Neuronal stem cell (in vitro differentiated cells): ENCODE measurements around the gene SGSM1.
A peak's percentile ranks its signal among the peaks of the same experiment; 100 is the strongest.

Experiments used
- DNase-seq: peaks from one replicate; pipeline ENCODE4 v3.0.0-alpha.2; 2013; ENCODE audit warnings: low spot score
- H2AFZ ChIP-seq: one replicate; pipeline ENCODE4 v1.6.1; 2013; ENCODE audit warnings: mild to moderate bottlenecking, low read length, inconsistent platforms
- H2AK5ac ChIP-seq: 2 replicates; pipeline ENCODE4 v1.6.1; 2013; ENCODE audit warnings: low read depth, mild to moderate bottlenecking, inconsistent platforms, low read length, moderate library complexity, mixed read lengths
- H2BK120ac ChIP-seq: 2 replicates; pipeline ENCODE4 v1.6.1; 2013; ENCODE audit warnings: low read depth, mild to moderate bottlenecking, inconsistent platforms, low read length, moderate library complexity, mixed read lengths
- H2BK12ac ChIP-seq: one replicate; pipeline ENCODE4 v1.6.1; 2013; ENCODE audit warnings: low read length, inconsistent platforms
- H2BK15ac ChIP-seq: 2 replicates; pipeline ENCODE4 v1.6.1; 2013; ENCODE audit warnings: mild to moderate bottlenecking, low read length, inconsistent platforms, mixed read lengths
- H2BK5ac ChIP-seq: one replicate; pipeline ENCODE4 v1.6.1; 2013; ENCODE audit warnings: inconsistent platforms, mild to moderate bottlenecking, low read length, moderate library complexity
- H3K14ac ChIP-seq: one replicate; pipeline ENCODE4 v1.6.1; 2013; ENCODE audit warnings: low read length, inconsistent platforms
- H3K18ac ChIP-seq: 2 replicates; pipeline ENCODE4 v1.6.1; 2013; ENCODE audit warnings: low read length, inconsistent platforms
- H3K23ac ChIP-seq: 2 replicates; pipeline ENCODE4 v1.6.1; 2013; ENCODE audit warnings: low read depth, mild to moderate bottlenecking, mixed read lengths, low read length, inconsistent platforms; ENCODE audit not compliant: poor library complexity
- H3K27ac ChIP-seq: replicated peaks from 3 replicates; pipeline ENCODE4 v1.5.1; 2013; ENCODE audit warnings: low read length, inconsistent platforms
- H3K27me3 ChIP-seq, 3 experiments: 2 replicates each; pipeline ENCODE4 v1.6.1; 2013; ENCODE audit warnings: low read length in 3 of 3, mild to moderate bottlenecking in 2 of 3, inconsistent platforms in 1 of 3, low read depth in 1 of 3, mixed read lengths in 1 of 3, moderate library complexity in 1 of 3; ENCODE audit not compliant: control insufficient read depth in 3 of 3, insufficient read depth in 3 of 3
- H3K36me3 ChIP-seq, 2 donors: replicated peaks in 1 of 2; 2 replicates each; pipeline ENCODE4 v1.6.1; 2013; ENCODE audit warnings: low read length in 2 of 2; ENCODE audit not compliant: control insufficient read depth in 2 of 2, insufficient read depth in 2 of 2
- H3K4ac ChIP-seq: 2 replicates; pipeline ENCODE4 v1.6.1; 2013; ENCODE audit warnings: inconsistent platforms, mild to moderate bottlenecking, low read length, moderate library complexity
- H3K4me1 ChIP-seq, 2 donors: 1 replicate in 1 of 2; 2 replicates in 1 of 2; pipeline ENCODE4 v1.6.1; 2013; ENCODE audit warnings: low read length in 2 of 2, low read depth in 1 of 2; ENCODE audit not compliant: control insufficient read depth in 2 of 2, insufficient read depth in 1 of 2
- H3K4me2 ChIP-seq: one replicate; pipeline ENCODE4 v1.6.1; 2013; ENCODE audit warnings: mild to moderate bottlenecking, low read length, inconsistent platforms; ENCODE audit not compliant: insufficient read depth, poor library complexity, severe bottlenecking
- H3K4me3 ChIP-seq, 2 donors: 2 replicates each; pipeline ENCODE4 v1.5.1; 2013; ENCODE audit warnings: low read length in 2 of 2, mild to moderate bottlenecking in 2 of 2, inconsistent platforms in 1 of 2, moderate library complexity in 1 of 2
- H3K79me1 ChIP-seq: one replicate; pipeline ENCODE4 v1.6.1; 2013; ENCODE audit warnings: low read depth, mild to moderate bottlenecking, inconsistent platforms, low read length, moderate library complexity
- H3K9ac ChIP-seq: one replicate; pipeline ENCODE4 v1.6.1; 2013; ENCODE audit warnings: mild to moderate bottlenecking, low read depth, low read length, inconsistent platforms; ENCODE audit not compliant: poor library complexity
- H3K9me3 ChIP-seq, 2 donors: replicated peaks in 1 of 2; 2 replicates each; pipeline versions ENCODE3 to v1.6.1; 2013; ENCODE audit warnings: low read length in 2 of 2, mild to moderate bottlenecking in 2 of 2, inconsistent platforms in 1 of 2, low read depth in 1 of 2, mixed read lengths in 1 of 2, moderate library complexity in 1 of 2; ENCODE audit not compliant: control insufficient read depth in 2 of 2, insufficient read depth in 1 of 2
- H4K8ac ChIP-seq: one replicate; pipeline ENCODE4 v1.6.1; 2013; ENCODE audit warnings: low read depth, mild to moderate bottlenecking, inconsistent platforms, low read length, moderate library complexity
- H4K91ac ChIP-seq: one replicate; pipeline ENCODE4 v1.6.1; 2013; ENCODE audit warnings: low read length, low read depth, mild to moderate bottlenecking, inconsistent platforms; ENCODE audit not compliant: poor library complexity
- WGBS, 2 donors: extraction: QIAGEN DNeasy Blood & Tissue Kit; methylation state at CpG; one replicate each; pipeline ENCODE4 v1.1.7; 2013; ENCODE audit warnings: missing lambda C conversion rate in 2 of 2, mixed read lengths in 1 of 2; ENCODE audit not compliant: insufficient read length in 2 of 2, insufficient replicate concordance in 1 of 2; ENCODE audit errors: extremely low coverage in 2 of 2; 5-methylcytosine and 5-hydroxymethylcytosine counted together

Gene SGSM1

DNA sequence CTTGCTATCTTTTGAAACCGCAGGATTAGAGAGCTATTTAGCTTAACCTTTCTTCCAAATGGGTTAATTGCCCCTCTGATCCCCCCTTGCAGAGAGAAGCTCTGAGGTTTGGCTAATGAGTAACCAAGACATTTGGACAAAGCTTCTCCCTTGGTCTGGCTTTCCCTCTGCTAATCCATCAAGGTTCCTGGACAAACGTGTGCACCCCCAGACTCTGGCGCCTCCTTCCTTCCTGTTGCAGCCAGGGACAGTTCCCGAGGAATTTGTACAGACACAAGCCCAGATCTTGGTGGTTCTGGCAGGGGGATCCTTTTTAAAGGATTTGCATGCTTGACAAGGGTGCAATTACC lies 148.1 kb downstream of the SGSM1 start:
- H3K9ac ChIP-seq = no peak overlapping the region
- no peak overlapping the region for H2BK15ac ChIP-seq
- no peak overlapping the region for H3K23ac ChIP-seq
- no peak overlapping the region for H3K14ac ChIP-seq
- H3K27ac ChIP-seq = peak overlapping the region; percentile 8
- no peaks in the 10 kb centered on the region for H3K36me3 ChIP-seq
- no CpG with 5 or more reads among the region's 4 CpGs for WGBS, 2 donors
- H3K79me1 ChIP-seq = peaks cover 7% of the 10 kb centered on the region
- DNase-seq = no peak
- H2AFZ ChIP-seq = peak overlapping the region; percentile 98
- peak overlapping the region in 1 of 2 donors; percentile 67 for H3K4me3 ChIP-seq
- no peaks in the 10 kb centered on the region for H3K9me3 ChIP-seq
- no peak overlapping the region for H4K8ac ChIP-seq
- H3K4me1 ChIP-seq = peaks cover 8 to 14% of the 10 kb centered on the region in 2 donors
- H3K18ac ChIP-seq = no peak overlapping the region
- no peak overlapping the region for H2AK5ac ChIP-seq
- no peak overlapping the region for H2BK5ac ChIP-seq
- H4K91ac ChIP-seq = no peak overlapping the region
- H2BK120ac ChIP-seq = no peak overlapping the region
- no peak overlapping the region for H2BK12ac ChIP-seq
- peak overlapping the region; percentile 80 for H3K4me2 ChIP-seq
- no peak overlapping the region for H3K4ac ChIP-seq
- H3K27me3 ChIP-seq = no peaks in the 10 kb centered on the region

DNA sequence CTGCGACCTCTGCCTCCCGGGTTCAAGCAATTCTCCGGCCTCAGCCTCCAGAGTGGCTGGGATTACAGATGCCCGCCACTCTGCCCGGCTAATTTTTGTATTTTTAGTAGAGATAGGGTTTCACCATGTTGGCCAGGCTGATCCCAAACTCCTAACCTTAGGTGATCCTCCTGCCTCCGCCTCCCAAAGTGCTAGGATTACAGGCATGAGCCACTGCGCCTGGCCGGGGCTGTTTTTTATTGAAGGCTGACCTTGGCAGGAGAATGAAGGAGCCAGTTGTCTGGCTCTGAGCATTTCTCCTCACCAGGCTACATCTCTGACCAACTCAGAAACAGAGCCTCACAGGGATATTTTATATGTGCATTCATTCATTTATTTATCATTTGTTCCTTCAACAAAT lies 148.8 kb downstream of the SGSM1 start:
- no CpG with 5 or more reads among the region's 8 CpGs for WGBS, 2 donors
- H3K4me1 ChIP-seq = peaks cover 8 to 14% of the 10 kb centered on the region in 2 donors

DNA sequence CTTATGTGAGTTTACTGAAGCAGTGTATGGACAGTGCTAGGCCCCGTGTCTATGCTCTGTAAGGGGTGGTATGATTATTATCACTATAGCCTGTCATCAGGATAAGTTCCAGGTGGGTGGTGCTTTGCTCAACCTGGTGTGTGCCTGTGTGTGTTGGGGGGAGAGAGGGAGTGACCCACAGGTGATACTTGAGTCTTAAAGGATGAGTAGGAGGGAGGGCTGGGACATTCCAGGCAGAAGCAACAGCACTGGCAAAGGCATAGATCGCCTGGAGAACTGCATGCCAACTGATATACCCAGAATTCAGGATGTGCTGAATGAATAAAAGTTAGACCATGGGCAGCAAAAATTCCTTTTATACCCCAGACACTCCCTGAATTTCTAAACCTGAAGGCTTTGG lies 151.0 kb downstream of the SGSM1 start:
- no CpG with 5 or more reads among the region's 2 CpGs for WGBS, 2 donors
- no peak overlapping the region for H2BK120ac ChIP-seq

More for the DNA sequence above, 148.8 kb downstream of the SGSM1 start:
- no peak overlapping the region for H2BK120ac ChIP-seq
- H3K18ac ChIP-seq = no peak overlapping the region
- no peaks in the 10 kb centered on the region for H3K9me3 ChIP-seq
- H3K23ac ChIP-seq = no peak overlapping the region
- H3K9ac ChIP-seq = no peak overlapping the region
- H2BK12ac ChIP-seq = no peak overlapping the region
- no peak overlapping the region for H2AK5ac ChIP-seq
- no peaks in the 10 kb centered on the region for H3K27me3 ChIP-seq
- no peak overlapping the region for H3K27ac ChIP-seq
- H2BK5ac ChIP-seq = no peak overlapping the region
- H4K8ac ChIP-seq = no peak overlapping the region
- no peaks in the 10 kb centered on the region for H3K36me3 ChIP-seq
- H3K4me2 ChIP-seq = no peak overlapping the region
- H2AFZ ChIP-seq = no peak overlapping the region
- H3K4ac ChIP-seq = no peak overlapping the region
- no peak for DNase-seq
- no peak overlapping the region for H4K91ac ChIP-seq
- no peak overlapping the region for H2BK15ac ChIP-seq
- H3K14ac ChIP-seq = no peak overlapping the region
- H3K4me3 ChIP-seq = no peak overlapping the region
- peaks cover 7% of the 10 kb centered on the region for H3K79me1 ChIP-seq

DNA sequence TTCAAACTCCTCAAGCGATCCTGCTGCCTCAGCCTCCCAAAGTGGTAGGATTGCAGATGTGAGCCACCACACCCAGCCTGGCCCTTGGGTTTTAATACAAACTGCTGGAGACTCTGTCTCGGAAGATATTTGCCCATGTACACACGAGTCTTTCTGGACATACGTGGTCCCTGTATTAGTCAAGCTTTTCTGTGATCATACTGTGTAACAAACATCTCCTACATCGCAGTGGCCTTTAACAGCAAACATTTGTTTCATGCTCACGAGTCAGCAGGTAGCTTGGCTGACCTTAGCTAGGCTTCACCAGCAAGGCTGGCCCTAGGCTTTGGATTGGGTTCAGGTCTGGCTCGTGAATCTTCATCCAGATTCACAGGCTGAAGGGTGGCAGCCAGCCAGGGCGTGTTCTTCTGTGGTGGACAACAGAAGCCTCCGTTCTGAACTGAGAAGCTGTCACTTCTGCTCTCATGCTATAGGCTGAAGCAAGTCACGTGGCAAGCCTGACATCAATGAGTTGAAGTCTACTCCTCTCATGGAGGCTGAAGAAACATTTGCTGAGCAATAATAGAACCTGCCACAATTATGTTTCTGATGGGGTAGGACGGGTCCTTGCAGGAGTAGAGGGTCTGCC lies 155.3 kb downstream of the SGSM1 start:
- peaks cover 0 to 2% of the 10 kb centered on the region in 2 donors for H3K4me1 ChIP-seq
- no peaks in the 10 kb centered on the region for H3K27me3 ChIP-seq
- no peak for DNase-seq
- no peaks in the 10 kb centered on the region for H3K9me3 ChIP-seq
- H2BK120ac ChIP-seq = no peak overlapping the region
- no peak overlapping the region for H3K14ac ChIP-seq
- no peak overlapping the region for H3K4ac ChIP-seq
- no peak overlapping the region for H4K8ac ChIP-seq
- H3K4me2 ChIP-seq = no peak overlapping the region
- WGBS, 2 donors = no CpG with 5 or more reads among the region's 11 CpGs
- H3K79me1 ChIP-seq = peaks cover 10% of the 10 kb centered on the region
- H3K4me3 ChIP-seq = no peak overlapping the region
- H2BK5ac ChIP-seq = no peak overlapping the region
- no peak overlapping the region for H3K18ac ChIP-seq
- no peak overlapping the region for H4K91ac ChIP-seq
- no peak overlapping the region for H2AK5ac ChIP-seq
- H2AFZ ChIP-seq = no peak overlapping the region
- H3K9ac ChIP-seq = no peak overlapping the region
- no peak overlapping the region for H3K27ac ChIP-seq
- H2BK12ac ChIP-seq = no peak overlapping the region
- H3K23ac ChIP-seq = no peak overlapping the region
- H2BK15ac ChIP-seq = no peak overlapping the region
- H3K36me3 ChIP-seq = peaks cover 2 to 5% of the 10 kb centered on the region in 2 donors

More for the DNA sequence above, 151.0 kb downstream of the SGSM1 start:
- Histone ChIP-seq H3K14ac (no peak overlapping the region), H2BK12ac (no peak overlapping the region), H3K9me3 (no peaks in the 10 kb centered on the region), H4K91ac (no peak overlapping the region), H3K27me3 (no peaks in the 10 kb centered on the region), H3K4me3 (no peak overlapping the region), H2BK5ac (peak overlapping the region; percentile 67), H2AFZ (no peak overlapping the region), H2BK15ac (no peak overlapping the region), H3K9ac (no peak overlapping the region), H3K4me1 (peaks cover 7 to 8% of the 10 kb centered on the region in 2 donors), H3K79me1 (peaks cover 9% of the 10 kb centered on the region), H3K36me3 (peaks cover 0 to 3% of the 10 kb centered on the region in 2 donors), H2AK5ac (no peak overlapping the region), H3K23ac (no peak overlapping the region), H4K8ac (no peak overlapping the region), H3K4me2 (no peak overlapping the region), H3K18ac (no peak overlapping the region), H3K4ac (no peak overlapping the region), H3K27ac (no peak overlapping the region)
- no peak for DNase-seq
